Fibroblast of lung (primary cell): ENCODE data around the gene SLC17A5. TPM values are rescaled to one million over a fixed set of nuclear protein-coding genes. Genes with fewer than 3 reads are reported as not detected.

ENCODE experiments used
- DNase-seq, 2 donors: peaks; one replicate each; pipeline versions ENCODE4 v3.0.0 to v3.0.0-alpha.2; 2010; ENCODE audit warnings: low read depth in 2 of 2
- H2AFZ ChIP-seq: 2 replicates; pipeline ENCODE4 v1.5.1; 2012; ENCODE audit warnings: low read length, control low read depth, inconsistent platforms
- H3K27ac ChIP-seq: 2 replicates; pipeline ENCODE4 v1.5.1; 2011; ENCODE audit warnings: low read length, control low read depth; ENCODE audit not compliant: insufficient read depth
- H3K27me3 ChIP-seq: 2 replicates; pipeline ENCODE4 v1.5.1; 2011; ENCODE audit warnings: mild to moderate bottlenecking, low read length; ENCODE audit not compliant: control insufficient read depth, insufficient read depth
- H3K36me3 ChIP-seq: 2 replicates; pipeline ENCODE4 v1.5.1; 2011; ENCODE audit warnings: low read length; ENCODE audit not compliant: control insufficient read depth, insufficient read depth
- H3K4me1 ChIP-seq: 2 replicates; pipeline ENCODE4 v1.5.1; 2011; ENCODE audit warnings: low read length; ENCODE audit not compliant: control insufficient read depth, insufficient read depth; ENCODE audit errors: extremely low read depth
- H3K4me2 ChIP-seq: 2 replicates; pipeline ENCODE4 v1.5.1; 2011; ENCODE audit warnings: low read length, control low read depth; ENCODE audit not compliant: insufficient read depth; ENCODE audit errors: extremely low read depth
- H3K4me3 ChIP-seq, 4 experiments: fragments of 200-600 bp in 1 of 4; sonication (generic) in 1 of 4; replicated peaks in 1 of 4; 2 replicates each; pipeline ENCODE4 v1.5.1; 2011 to 2016; ENCODE audit warnings: low read length in 4 of 4, low read depth in 3 of 4, mild to moderate bottlenecking in 3 of 4, control low read depth in 2 of 4, inconsistent platforms in 1 of 4, mixed read lengths in 1 of 4; ENCODE audit not compliant: insufficient read depth in 1 of 4; ENCODE audit errors: control extremely low read depth in 1 of 4
- H3K79me2 ChIP-seq: 2 replicates; pipeline ENCODE4 v1.5.1; 2012; ENCODE audit warnings: mild to moderate bottlenecking, low read length, inconsistent platforms; ENCODE audit not compliant: control insufficient read depth, insufficient read depth
- H3K9ac ChIP-seq: 2 replicates; pipeline ENCODE4 v1.5.1; 2011; ENCODE audit warnings: mild to moderate bottlenecking, low read length, control low read depth; ENCODE audit not compliant: insufficient read depth
- H3K9me3 ChIP-seq: 2 replicates; pipeline ENCODE4 v1.5.1; 2012; ENCODE audit warnings: low read depth, low read length; ENCODE audit not compliant: control insufficient read depth, insufficient read depth
- H4K20me1 ChIP-seq: 2 replicates; pipeline ENCODE4 v1.5.1; 2011; ENCODE audit warnings: low read length; ENCODE audit not compliant: control insufficient read depth, insufficient read depth; ENCODE audit errors: extremely low read depth
- CTCF ChIP-seq, 2 donors: IDR thresholded peaks in 1 of 2; conservative IDR thresholded peaks in 1 of 2; 1 replicate in 1 of 2; 2 replicates in 1 of 2; pipeline ENCODE4 v1.5.1; 2011 to 2012; ENCODE audit warnings: low read length in 2 of 2, control low read depth in 1 of 2, inconsistent platforms in 1 of 2, low read depth in 1 of 2, mild to moderate bottlenecking in 1 of 2
- EZH2 ChIP-seq: IDR thresholded peaks from 2 replicates; pipeline ENCODE4 v1.5.1; 2012; ENCODE audit warnings: low read length, control low read depth, mild to moderate bottlenecking; ENCODE audit errors: missing control alignments
- polyA plus RNA-seq, 2 donors: library from polyadenylated mRNA; depleted of rRNA in 1 of 2; stranded (reverse) in 1 of 2; unstranded in 1 of 2; fragments of >200 nt; gene quantifications; 2 replicates each; pipeline ENCODE4 v1.2.1, GENCODE V29; 2011 to 2012; ENCODE audit warnings: missing spikeins in 1 of 2
- total RNA-seq: library from RNA; depleted of rRNA; stranded (reverse); fragments of >200 nt; gene quantifications from 2 replicates; pipeline ENCODE4 v1.2.1, GENCODE V29; 2014

Gene SLC17A5
- total and polyA plus RNA-seq, 2 donors (not counting 1 experiment from before 2014, with no cell fraction given) = 39.3 to 56.8 TPM

- DNase-seq = no peak
- no peaks in the 10 kb centered on the region for H3K36me3 ChIP-seq
Observed at GRCh38 chr6:73581293-73581692, 72.5 kb downstream of the SLC17A5 start.

GRCh38 chr6:73580247-73581149, 73.3 kb downstream of the SLC17A5 start:
- Histone ChIP-seq H4K20me1 (no peaks in the 10 kb centered on the region), H3K36me3 (no peaks in the 10 kb centered on the region), H3K9ac (peak overlapping the region; percentile 70), H3K27ac (peak overlapping the region; percentile 98), H3K4me3 (peak overlapping the region; percentile 41 to 60 (median 48)), H3K27me3 (no peaks in the 10 kb centered on the region), H3K9me3 (no peaks in the 10 kb centered on the region), H3K4me2 (peak overlapping the region; percentile 95), H3K4me1 (peaks cover 16% of the 10 kb centered on the region), H3K79me2 (no peaks in the 10 kb centered on the region), H2AFZ (no peak overlapping the region)
- peak; percentile 98 to 99 for DNase-seq
- no peak for TF ChIP-seq EZH2
- peak; percentile 28 to 43 for TF ChIP-seq CTCF (conservative IDR thresholded peaks at IDR 0.05 in 1 of 2, IDR thresholded peaks at IDR 0.05 in 1 of 2; ENCODE audit: low read depth in 1 of 2, low read length in 2 of 2)

More at GRCh38 chr6:73581293-73581692, 72.5 kb downstream of the SLC17A5 start:
- no peaks in the 10 kb centered on the region for H4K20me1 ChIP-seq
- H3K4me3 ChIP-seq = peak overlapping the region in 3 of 4 experiments; percentile 41 to 60 (median 51)
- no peaks in the 10 kb centered on the region for H3K9me3 ChIP-seq
- H2AFZ ChIP-seq = no peak overlapping the region
- peak overlapping the region; percentile 91 for H3K4me2 ChIP-seq
- H3K27ac ChIP-seq = peak overlapping the region; percentile 98
- no peak overlapping the region for H3K9ac ChIP-seq
- H3K79me2 ChIP-seq = no peaks in the 10 kb centered on the region
- peaks cover 16% of the 10 kb centered on the region for H3K4me1 ChIP-seq
- no peaks in the 10 kb centered on the region for H3K27me3 ChIP-seq
- TF ChIP-seq CTCF (conservative IDR thresholded peaks at IDR 0.05 in 1 of 2, IDR thresholded peaks at IDR 0.05 in 1 of 2; ENCODE audit: low read depth in 1 of 2, low read length in 2 of 2) = no peak
- no peak for TF ChIP-seq EZH2

GRCh38 chr6:73579851-73580246, 73.9 kb downstream of the SLC17A5 start:
- Histone ChIP-seq H3K9me3 (no peaks in the 10 kb centered on the region), H3K4me1 (peaks cover 14% of the 10 kb centered on the region), H2AFZ (no peak overlapping the region), H3K27me3 (no peaks in the 10 kb centered on the region), H3K27ac (peak overlapping the region; percentile 98), H3K79me2 (no peaks in the 10 kb centered on the region), H3K9ac (peak overlapping the region; percentile 70), H3K36me3 (no peaks in the 10 kb centered on the region), H3K4me3 (peak overlapping the region in 3 of 4 experiments; percentile 22 to 51 (median 31)), H4K20me1 (no peaks in the 10 kb centered on the region), H3K4me2 (peak overlapping the region; percentile 95)
- no peak for TF ChIP-seq EZH2
- TF ChIP-seq CTCF (conservative IDR thresholded peaks at IDR 0.05 in 1 of 2, IDR thresholded peaks at IDR 0.05 in 1 of 2; ENCODE audit: low read depth in 1 of 2, low read length in 2 of 2) = no peak
- peak; percentile 92 to 98 for DNase-seq
